ENCODE results near the gene TRIM72.
"Not testable (repeated sequence)": the region's sequence is repeated elsewhere in the genome, so short reads cannot be mapped to it uniquely, and the experiment has no call there.

TRIM72 gene

GRCh38 chr16:31191697-31192428, 22.1 kb upstream of the TRIM72 start:
- Histone ChIP-seq H3K9me3 (ENCODE audit: control insufficient read depth, insufficient read depth, low read depth, low read length) (no peaks in the 10 kb centered on the region), H3K4me1 (ENCODE audit: control insufficient read depth, insufficient read depth, low read length) (no peaks in the 10 kb centered on the region), H3K4me3 (ENCODE audit: low read depth, low read length) (no peak overlapping the region), H3K36me3 (ENCODE audit: control insufficient read depth, insufficient read depth, low read length) (peaks cover 100% of the 10 kb centered on the region), H3K27ac (ENCODE audit: low read depth, low read length) (no peak overlapping the region), H3K9ac (ENCODE audit: low read length) (no peak overlapping the region), H3K27me3 (ENCODE audit: control insufficient read depth, insufficient read depth, low read length) (no peaks in the 10 kb centered on the region)

- H3K36me3 ChIP-seq (ENCODE audit: control insufficient read depth, insufficient read depth, low read length) = peaks cover 94% of the 10 kb centered on the region
- no peaks in the 10 kb centered on the region for H3K9me3 ChIP-seq (ENCODE audit: control insufficient read depth, insufficient read depth, low read depth, low read length)
- H3K4me1 ChIP-seq (ENCODE audit: control insufficient read depth, insufficient read depth, low read length) = no peaks in the 10 kb centered on the region
- no peaks in the 10 kb centered on the region for H3K27me3 ChIP-seq (ENCODE audit: control insufficient read depth, insufficient read depth, low read length)
- H3K9ac ChIP-seq (ENCODE audit: low read length) = no peak overlapping the region
- H3K4me3 ChIP-seq (ENCODE audit: low read depth, low read length) = no peak overlapping the region
- no peak overlapping the region for H3K27ac ChIP-seq (ENCODE audit: low read depth, low read length)
These were observed 20.9 kb upstream of the TRIM72 start for GRCh38 chr16:31192856-31193642.

- Histone ChIP-seq H3K27ac (ENCODE audit: low read depth, low read length) (no peak overlapping the region), H3K27me3 (ENCODE audit: control insufficient read depth, insufficient read depth, low read length) (no peaks in the 10 kb centered on the region), H3K4me3 (ENCODE audit: low read depth, low read length) (no peak overlapping the region), H3K36me3 (ENCODE audit: control insufficient read depth, insufficient read depth, low read length) (peaks cover 92% of the 10 kb centered on the region), H3K9ac (ENCODE audit: low read length) (no peak overlapping the region), H3K4me1 (ENCODE audit: control insufficient read depth, insufficient read depth, low read length) (no peaks in the 10 kb centered on the region), H3K9me3 (ENCODE audit: control insufficient read depth, insufficient read depth, low read depth, low read length) (no peaks in the 10 kb centered on the region)
These were observed 20.0 kb upstream of the TRIM72 start for GRCh38 chr16:31193874-31194273.

GRCh38 chr16:31194898-31195297, 19.0 kb upstream of the TRIM72 start:
- H3K36me3 ChIP-seq (ENCODE audit: control insufficient read depth, insufficient read depth, low read length) = peaks cover 89% of the 10 kb centered on the region
- no peak overlapping the region for H3K27ac ChIP-seq (ENCODE audit: low read depth, low read length)
- H3K4me1 ChIP-seq (ENCODE audit: control insufficient read depth, insufficient read depth, low read length) = no peaks in the 10 kb centered on the region
- H3K4me3 ChIP-seq (ENCODE audit: low read depth, low read length) = no peak overlapping the region
- H3K9ac ChIP-seq (ENCODE audit: low read length) = no peak overlapping the region
- no peaks in the 10 kb centered on the region for H3K9me3 ChIP-seq (ENCODE audit: control insufficient read depth, insufficient read depth, low read depth, low read length)
- no peaks in the 10 kb centered on the region for H3K27me3 ChIP-seq (ENCODE audit: control insufficient read depth, insufficient read depth, low read length)

GRCh38 chr16:31195861-31196260, 18.1 kb upstream of the TRIM72 start:
- H3K4me1 ChIP-seq (ENCODE audit: control insufficient read depth, insufficient read depth, low read length); H3K4me3 ChIP-seq (ENCODE audit: low read depth, low read length); H3K9me3 ChIP-seq (ENCODE audit: control insufficient read depth, insufficient read depth, low read depth, low read length); H3K9ac ChIP-seq (ENCODE audit: low read length); H3K27ac ChIP-seq (ENCODE audit: low read depth, low read length); H3K27me3 ChIP-seq (ENCODE audit: control insufficient read depth, insufficient read depth, low read length): not testable (repeated sequence)
- peaks cover 81% of the 10 kb centered on the region for H3K36me3 ChIP-seq (ENCODE audit: control insufficient read depth, insufficient read depth, low read length)

- Histone ChIP-seq H3K4me1 (ENCODE audit: control insufficient read depth, insufficient read depth, low read length) (peaks cover 5% of the 10 kb centered on the region), H3K27ac (ENCODE audit: low read depth, low read length) (no peak overlapping the region), H3K27me3 (ENCODE audit: control insufficient read depth, insufficient read depth, low read length) (no peaks in the 10 kb centered on the region; the same call in 1 of the 2 replicates), H3K36me3 (ENCODE audit: control insufficient read depth, insufficient read depth, low read length) (peaks cover 74% of the 10 kb centered on the region), H3K9me3 (ENCODE audit: control insufficient read depth, insufficient read depth, low read depth, low read length) (no peaks in the 10 kb centered on the region), H3K4me3 (ENCODE audit: low read depth, low read length) (no peak overlapping the region), H3K9ac (ENCODE audit: low read length) (no peak overlapping the region)
These were observed 17.4 kb upstream of the TRIM72 start for GRCh38 chr16:31196324-31197088.

GRCh38 chr16:31198207-31198882, 15.6 kb upstream of the TRIM72 start:
- H3K9ac ChIP-seq (ENCODE audit: low read length) = no peak overlapping the region
- H3K9me3 ChIP-seq (ENCODE audit: control insufficient read depth, insufficient read depth, low read depth, low read length) = no peaks in the 10 kb centered on the region
- no peak overlapping the region for H3K27ac ChIP-seq (ENCODE audit: low read depth, low read length)
- H3K4me3 ChIP-seq (ENCODE audit: low read depth, low read length) = no peak overlapping the region
- peaks cover 56% of the 10 kb centered on the region for H3K36me3 ChIP-seq (ENCODE audit: control insufficient read depth, insufficient read depth, low read length)
- peaks cover 17% of the 10 kb centered on the region for H3K27me3 ChIP-seq (ENCODE audit: control insufficient read depth, insufficient read depth, low read length)
- H3K4me1 ChIP-seq (ENCODE audit: control insufficient read depth, insufficient read depth, low read length) = peaks cover 6% of the 10 kb centered on the region

- Histone ChIP-seq H3K27ac (ENCODE audit: low read depth, low read length) (no peak overlapping the region), H3K4me3 (ENCODE audit: low read depth, low read length) (no peak overlapping the region), H3K36me3 (ENCODE audit: control insufficient read depth, insufficient read depth, low read length) (peaks cover 44% of the 10 kb centered on the region), H3K9ac (ENCODE audit: low read length) (no peak overlapping the region), H3K9me3 (ENCODE audit: control insufficient read depth, insufficient read depth, low read depth, low read length) (no peaks in the 10 kb centered on the region), H3K27me3 (ENCODE audit: control insufficient read depth, insufficient read depth, low read length) (peaks cover 23% of the 10 kb centered on the region), H3K4me1 (ENCODE audit: control insufficient read depth, insufficient read depth, low read length) (peaks cover 6% of the 10 kb centered on the region)
These were observed 14.4 kb upstream of the TRIM72 start for GRCh38 chr16:31199430-31200041.

GRCh38 chr16:31200111-31200510, 13.8 kb upstream of the TRIM72 start:
- Histone ChIP-seq H3K27me3 (ENCODE audit: control insufficient read depth, insufficient read depth, low read length) (peaks cover 29% of the 10 kb centered on the region), H3K36me3 (ENCODE audit: control insufficient read depth, insufficient read depth, low read length) (peaks cover 38% of the 10 kb centered on the region)
- not testable (repeated sequence) for H3K27ac ChIP-seq (ENCODE audit: low read depth, low read length); H3K9ac ChIP-seq (ENCODE audit: low read length); H3K4me3 ChIP-seq (ENCODE audit: low read depth, low read length); H3K9me3 ChIP-seq (ENCODE audit: control insufficient read depth, insufficient read depth, low read depth, low read length); H3K4me1 ChIP-seq (ENCODE audit: control insufficient read depth, insufficient read depth, low read length)

GRCh38 chr16:31200821-31201568, 12.9 kb upstream of the TRIM72 start:
- Histone ChIP-seq H3K27ac (ENCODE audit: low read depth, low read length) (no peak overlapping the region), H3K36me3 (ENCODE audit: control insufficient read depth, insufficient read depth, low read length) (peaks cover 29% of the 10 kb centered on the region), H3K4me3 (ENCODE audit: low read depth, low read length) (peak overlapping the region; percentile 86)

More at GRCh38 chr16:31200821-31201568, 12.9 kb upstream of the TRIM72 start:
- Histone ChIP-seq H3K9ac (ENCODE audit: low read length) (peak overlapping the region; percentile 83), H3K27me3 (ENCODE audit: control insufficient read depth, insufficient read depth, low read length) (peaks cover 30% of the 10 kb centered on the region), H3K4me1 (ENCODE audit: control insufficient read depth, insufficient read depth, low read length) (peaks cover 6% of the 10 kb centered on the region), H3K9me3 (ENCODE audit: control insufficient read depth, insufficient read depth, low read depth, low read length) (no peaks in the 10 kb centered on the region)
